ENCODE results near the gene MBL2.

MBL2 gene

GRCh38 chr10:52771534-52772445, 794 bp downstream of the MBL2 start:
- DNase-seq, result peak; percentile 84 to 94 (median 92)

GRCh38 chr10:52770904-52771303, 1.7 kb downstream of the MBL2 start:
- no peak for DNase-seq

- no peak for DNase-seq
Measured at GRCh38 chr10:52769966-52770365, 2.6 kb downstream of the MBL2 start.

- no peak for DNase-seq
Measured at GRCh38 chr10:52768001-52768532, 4.5 kb downstream of the MBL2 start.

DNA sequence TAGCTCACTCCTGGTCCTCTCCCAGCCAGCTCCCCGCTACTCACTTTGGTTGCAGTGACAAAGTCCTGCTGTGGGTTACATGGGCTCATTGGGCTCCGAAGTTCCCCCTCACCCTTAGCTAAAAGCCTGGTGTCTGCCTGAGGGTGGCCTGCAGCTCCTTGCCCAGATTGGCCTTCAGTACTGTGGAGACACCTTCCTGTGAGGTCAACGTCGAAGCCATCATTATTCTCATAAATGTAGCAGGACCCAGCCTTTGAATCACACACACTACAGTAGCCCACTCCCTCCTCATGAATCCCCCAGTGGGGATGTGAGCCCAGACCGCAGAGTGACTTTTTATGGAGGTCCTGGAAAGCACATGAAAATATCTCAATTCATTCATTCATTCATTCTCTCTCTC, 10.5 kb downstream of the MBL2 start:
- DNase-seq, result no peak

GRCh38 chr10:52759154-52759553, 13.4 kb downstream of the MBL2 start:
- peak in 2 of 3 donors; percentile 15 to 30 for DNase-seq

GRCh38 chr10:52758406-52758805, 14.2 kb downstream of the MBL2 start:
- no peak for DNase-seq

DNA sequence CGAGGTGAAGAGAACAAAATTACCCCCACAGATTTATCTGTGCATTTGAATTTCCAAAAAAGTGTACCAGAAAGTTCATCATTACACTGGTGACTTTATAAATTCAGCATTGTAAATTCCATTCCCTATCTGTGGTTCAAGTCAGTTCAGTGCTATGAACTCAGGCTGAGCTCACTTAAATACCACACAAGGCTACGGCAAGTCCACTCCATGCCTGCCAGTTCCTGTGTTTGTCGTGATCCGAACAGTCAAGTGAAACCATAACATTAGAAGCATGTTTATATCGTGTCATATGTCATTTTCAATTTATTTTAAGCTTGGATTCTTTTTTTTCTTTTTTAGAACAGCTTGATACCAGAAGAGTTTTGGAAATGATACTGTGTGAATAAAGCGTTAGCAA, 14.8 kb downstream of the MBL2 start:
- DNase-seq, result peak in 1 of 3 donors; percentile 40

DNA sequence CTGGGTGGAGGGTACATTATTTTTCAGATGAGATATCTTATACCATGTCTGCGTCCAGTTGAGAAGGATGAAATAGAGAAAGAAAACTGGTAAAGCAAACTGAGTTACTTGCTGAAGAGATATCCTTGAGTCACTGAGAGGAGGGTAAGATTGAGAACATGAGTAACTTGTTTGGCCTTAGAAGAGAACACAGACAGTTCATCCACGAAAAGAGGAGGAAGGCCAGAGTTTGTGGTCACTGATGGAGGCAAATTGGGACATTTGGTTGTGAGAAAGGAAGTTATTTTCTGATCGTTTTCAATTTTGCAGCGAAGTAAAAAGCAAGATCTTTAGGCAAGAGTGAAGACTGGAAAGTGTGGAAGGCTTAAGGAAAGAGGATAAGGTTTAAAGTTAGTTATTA, 15.6 kb downstream of the MBL2 start:
- DNase-seq, result peak; percentile 45 to 66 (median 65)

DNA sequence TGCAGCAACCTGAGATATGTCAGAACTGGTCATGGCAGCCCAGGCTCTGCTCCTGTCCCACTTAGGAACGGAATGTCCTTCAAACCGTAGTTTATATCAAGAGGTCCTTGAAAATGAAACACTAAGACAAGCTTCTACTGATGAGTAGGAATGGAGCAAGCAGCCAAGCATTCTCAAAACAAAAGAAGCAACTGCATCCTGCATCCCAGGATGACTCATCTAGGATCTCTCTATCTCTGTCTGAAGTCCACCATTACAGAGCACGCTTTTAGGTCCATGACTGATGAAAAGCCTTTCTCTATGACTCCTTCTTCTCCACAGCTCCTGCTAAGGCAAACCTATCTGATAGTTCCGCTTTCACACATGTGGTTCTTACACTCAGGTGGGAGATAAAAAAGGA, 16.3 kb downstream of the MBL2 start:
- no peak for DNase-seq

DNA sequence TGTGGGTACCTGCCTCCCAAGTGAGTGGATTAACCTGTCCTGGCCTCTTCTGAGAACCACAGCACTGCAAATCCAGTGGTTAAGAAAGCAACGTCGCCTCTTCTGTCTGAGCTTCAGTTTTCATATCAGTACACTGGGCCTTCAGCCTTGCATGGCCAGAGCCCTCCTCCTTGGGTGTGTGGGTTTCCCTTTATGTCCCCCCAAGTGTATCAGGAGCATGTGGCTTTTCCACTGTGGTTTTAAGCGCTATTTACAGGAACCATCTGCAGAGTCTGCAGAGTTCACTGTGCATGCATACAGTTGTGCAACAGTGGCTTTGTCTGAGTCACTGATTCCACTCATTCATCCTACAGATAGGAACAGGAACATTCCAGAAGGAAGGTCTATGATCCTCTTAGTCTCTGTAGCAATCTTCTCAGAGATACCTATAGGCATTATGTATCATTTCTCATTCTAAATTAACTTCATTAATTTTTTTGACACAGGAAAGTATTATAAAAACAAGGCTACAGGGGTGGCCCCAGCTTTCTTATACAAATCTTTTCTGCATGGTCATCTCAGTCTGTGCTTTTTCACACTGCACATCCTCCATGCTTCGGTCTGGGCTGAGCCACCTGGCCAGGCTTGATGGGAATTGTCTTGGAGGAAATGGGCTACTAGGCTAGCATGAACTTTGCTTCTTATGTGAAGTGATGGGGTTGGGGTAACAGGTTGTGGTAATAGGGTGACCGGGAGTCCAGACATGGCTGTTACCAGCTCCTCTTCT, 17.1 kb downstream of the MBL2 start:
- DNase-seq, result peak; percentile 88 to 97 (median 94)

DNA sequence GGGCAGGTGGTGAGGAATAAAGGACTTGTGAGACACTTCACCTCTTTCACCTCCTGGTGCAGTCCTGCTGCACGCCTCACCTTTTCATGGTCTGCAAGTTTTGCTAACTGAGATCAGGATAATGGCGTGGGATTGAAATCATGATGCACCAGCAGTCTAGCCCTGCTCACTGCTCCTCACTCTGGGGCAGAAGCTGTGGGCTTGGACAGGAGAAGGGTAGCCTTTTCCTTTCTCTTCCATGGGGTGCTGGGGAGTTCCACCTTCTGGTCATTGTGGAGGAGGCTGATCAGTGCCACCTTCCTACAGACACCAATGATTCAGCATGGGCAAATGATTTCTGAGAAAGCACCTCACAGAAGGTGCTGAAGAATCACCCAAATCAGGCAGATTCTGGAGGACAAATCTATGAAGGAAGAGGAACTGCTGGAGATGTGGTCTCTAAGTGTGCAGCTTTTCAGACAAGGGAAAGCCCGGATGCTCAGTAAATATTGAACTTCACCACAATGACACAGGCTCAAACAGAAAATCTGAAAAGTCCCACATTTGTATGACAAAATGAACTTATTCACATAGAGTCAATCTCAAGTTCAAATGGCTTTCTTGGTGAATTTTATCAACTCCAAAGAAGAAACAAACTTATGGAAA, 19.7 kb downstream of the MBL2 start:
- DNase-seq, result peak; percentile 71 to 92 (median 84)

GRCh38 chr10:52752261-52752660, 20.3 kb downstream of the MBL2 start:
- DNase-seq, result no peak

DNA sequence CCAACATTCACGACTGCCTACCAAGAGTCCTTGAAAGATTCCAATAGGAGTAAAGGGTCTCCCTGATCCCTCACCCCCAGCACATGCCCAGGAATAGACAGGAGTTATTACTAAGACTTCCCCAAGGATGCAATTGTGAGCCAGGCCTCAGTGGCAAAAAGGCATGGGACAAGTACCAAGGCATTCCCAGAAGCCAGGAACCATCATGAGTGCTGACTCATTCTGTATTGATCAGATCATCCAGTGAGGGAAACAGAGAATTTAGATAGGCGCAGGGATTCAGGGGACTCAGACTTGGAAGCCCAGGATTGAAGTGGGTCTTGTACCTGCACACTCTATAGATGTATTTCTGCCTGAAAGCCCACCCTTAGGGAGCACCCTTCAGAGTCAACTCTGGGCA, 21.2 kb downstream of the MBL2 start:
- DNase-seq, result no peak

- DNase-seq, result no peak
Measured at GRCh38 chr10:52750629-52751028, 22.0 kb downstream of the MBL2 start.

DNA sequence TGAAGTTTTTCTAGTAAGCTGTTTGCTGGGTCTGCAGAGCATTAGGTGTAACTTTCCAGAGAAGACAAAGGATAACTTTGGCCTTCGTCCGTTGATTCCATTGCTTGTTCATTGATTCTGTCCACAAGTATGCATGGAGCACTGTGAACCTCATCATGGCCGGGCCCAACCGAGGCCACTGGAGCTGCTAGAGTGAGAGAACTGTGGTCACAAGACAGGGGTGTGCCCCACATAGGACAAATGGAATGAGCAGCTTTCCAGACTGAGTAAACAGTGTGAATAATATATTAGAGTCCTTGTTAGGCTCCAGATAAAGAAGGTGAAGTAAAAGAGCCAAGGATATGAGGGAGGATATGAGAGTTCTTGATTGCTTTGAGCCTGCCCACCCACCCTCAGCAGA, 24.9 kb downstream of the MBL2 start:
- no peak for DNase-seq

DNA sequence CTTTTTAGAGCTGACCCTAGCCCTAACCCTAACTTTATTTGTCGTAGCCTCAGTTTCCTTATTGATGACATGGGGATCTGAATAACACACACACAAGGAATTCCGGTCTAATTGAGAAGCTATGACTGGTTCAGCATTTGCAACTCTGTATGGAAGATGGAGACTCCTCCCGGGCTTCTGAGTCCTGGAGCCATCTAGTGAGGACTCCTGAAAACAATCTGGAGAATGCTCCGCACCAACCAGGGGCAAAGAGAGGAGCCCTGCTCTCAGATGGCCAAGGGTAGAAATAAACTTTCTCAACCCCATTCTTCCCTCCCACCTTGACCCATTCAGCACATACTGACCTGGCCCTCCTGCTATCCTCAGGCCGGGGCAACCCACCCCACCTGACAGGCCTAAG, 26.4 kb downstream of the MBL2 start:
- no peak for DNase-seq

- DNase-seq, result no peak
Measured at GRCh38 chr10:52744057-52744805, 28.4 kb downstream of the MBL2 start.

DNA sequence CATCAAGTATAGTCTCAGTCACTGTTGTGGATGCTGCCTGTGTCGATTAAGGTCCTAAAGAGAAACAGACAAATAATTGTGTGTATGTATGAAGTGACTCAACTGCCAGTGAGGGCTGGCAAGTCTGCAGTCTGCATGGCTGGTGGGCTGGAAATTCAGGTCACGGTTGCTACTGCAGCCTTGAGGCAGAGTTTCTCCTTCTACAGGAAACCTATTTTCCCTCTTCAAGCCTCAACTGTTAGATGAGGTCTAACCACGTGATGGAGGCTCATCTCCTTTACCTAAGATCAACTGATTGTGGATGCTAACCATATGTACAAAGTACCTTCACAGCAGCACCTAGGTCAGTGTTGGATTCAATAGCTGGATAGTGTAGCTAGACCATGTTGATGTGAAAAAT, 29.9 kb downstream of the MBL2 start:
- DNase-seq, result no peak

DNA sequence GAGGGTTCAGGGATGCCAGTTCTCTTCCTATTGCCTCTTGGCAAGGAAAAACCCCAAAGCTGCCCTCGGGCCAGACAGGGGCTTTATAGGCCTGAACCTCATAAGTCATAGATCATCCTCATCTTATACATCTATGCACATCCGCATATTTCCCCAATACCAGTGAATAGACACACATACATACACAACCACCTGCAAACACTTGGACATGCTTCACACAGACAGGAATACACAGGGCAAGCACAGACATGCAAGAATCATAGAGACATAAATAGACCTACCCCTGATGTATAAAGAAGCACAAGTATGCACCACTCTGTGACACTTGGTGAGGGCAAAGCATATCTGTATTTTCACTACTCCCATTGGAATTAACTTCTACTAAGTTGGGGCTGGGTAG, 30.7 kb downstream of the MBL2 start:
- DNase-seq, result no peak

GRCh38 chr10:52740913-52741675, 31.5 kb downstream of the MBL2 start:
- peak; percentile 60 to 70 (median 69) for DNase-seq

DNA sequence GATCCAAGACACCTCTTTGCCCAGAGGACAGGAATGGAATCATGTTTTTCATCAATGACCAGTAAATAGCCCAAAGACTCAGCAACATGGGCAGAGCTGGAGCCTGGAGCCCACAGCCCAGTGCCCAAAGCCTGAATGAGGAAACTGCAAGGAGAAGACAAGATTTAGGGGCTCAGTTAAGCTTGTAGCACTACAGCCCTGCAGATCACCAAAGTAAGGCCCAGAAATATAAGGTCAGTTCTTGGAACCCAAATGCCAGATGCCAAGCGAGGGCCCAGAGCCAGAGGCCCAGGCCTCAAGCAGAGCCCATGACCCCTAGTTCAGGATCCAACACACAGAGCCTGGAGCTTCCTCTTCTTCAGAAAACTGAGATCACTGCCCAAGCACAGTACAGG, 32.4 kb downstream of the MBL2 start:
- DNase-seq, result no peak
